Stomach (tissue), 9 donors: ENCODE measurements around the gene DDX55. TPM values are rescaled to one million over a fixed set of nuclear protein-coding genes. Genes with fewer than 3 reads are reported as not detected.

Experiments
- DNase-seq, 2 donors: peaks; one replicate each; pipeline versions ENCODE4 v3.0.0 to v3.0.0-alpha.2; 2013 to 2019
- H3K27ac ChIP-seq, 5 donors: fragments of 200-600 bp in 4 of 5; sonication (generic) in 4 of 5; one replicate each; pipeline ENCODE4 v1.5.1; 2013 to 2019; ENCODE audit warnings: mild to moderate bottlenecking in 1 of 5, moderate library complexity in 1 of 5
- H3K27me3 ChIP-seq, 3 donors: fragments of 200-600 bp; sonication (generic); one replicate each; pipeline ENCODE4 v1.5.1; 2017 to 2019; ENCODE audit warnings: mixed run types in 1 of 3
- H3K36me3 ChIP-seq, 4 donors: fragments of 200-600 bp; sonication (generic); 1 replicate in 3 of 4; 2 replicates in 1 of 4; pipeline ENCODE4 v1.5.1; 2016 to 2019
- H3K4me1 ChIP-seq, 4 donors: fragments of 200-600 bp; sonication (generic); one replicate each; pipeline ENCODE4 v1.5.1; 2016 to 2019
- H3K4me3 ChIP-seq, 4 donors: fragments of 200-600 bp; sonication (generic) in 3 of 4; one replicate each; pipeline ENCODE4 v1.5.1; 2016 to 2019; ENCODE audit warnings: mild to moderate bottlenecking in 1 of 4
- H3K9me3 ChIP-seq, 4 donors: fragments of 200-600 bp; sonication (generic); one replicate each; pipeline ENCODE4 v1.5.1; 2016 to 2019
- EP300 ChIP-seq: sonication (generic); formaldehyde crosslinking; IDR thresholded peaks from one replicate; pipeline ENCODE4 v1.6.1; 2017; ENCODE audit warnings: antibody characterized with exemption
- POLR2A ChIP-seq, 4 donors: fragments of 450-650 bp; IDR thresholded peaks; one replicate each; pipeline ENCODE4 v1.6.1; 2016; ENCODE audit warnings: antibody characterized with exemption in 4 of 4, control low read depth in 2 of 4, mild to moderate bottlenecking in 1 of 4, moderate library complexity in 1 of 4
- POLR2AphosphoS5 ChIP-seq, 3 donors: sonication (generic); formaldehyde crosslinking; IDR thresholded peaks; one replicate each; pipeline ENCODE4 v1.6.1; 2016; ENCODE audit warnings: antibody characterized with exemption in 3 of 3
- WGBS, 5 donors: extraction: QIAGEN DNeasy Blood & Tissue Kit in 3 of 5; methylation state at CpG; one replicate each; pipeline versions ENCODE4 v1.1.5 to v1.1.7; 2013 to 2018; 5-methylcytosine and 5-hydroxymethylcytosine counted together
- intact Hi-C: fragments of 100-400 bp; cut with DNase I; formaldehyde crosslinking; loops from one replicate; pipeline ENCODE4 v1.15.1; 2023; ENCODE audit warnings: low total_unique reads
- polyA plus RNA-seq, 3 donors: library from polyadenylated mRNA; stranded (reverse); fragments of 200-250 nt; gene quantifications; one replicate each; pipeline ENCODE4 v1.2.3, GENCODE V29; 2013
- small RNA-seq, 4 donors: library from RNA; depleted of rRNA; stranded (forward); fragments of <200 nt; gene quantifications; one replicate each; pipeline ENCODE3, GENCODE V24; 2016
- total RNA-seq, 5 donors: library from RNA; depleted of rRNA; stranded (reverse); fragments of >200 nt; gene quantifications; one replicate each; pipeline versions ENCODE4 v1.1.0 to v1.2.3, GENCODE V29; 2014 to 2016
- TF ChIP-seq, protein P1 (sequence below), 7 experiments: fragments of 450-650 bp in 4 of 7; fragments of 200-600 bp in 3 of 7; sonication (generic) in 3 of 7; IDR thresholded peaks; one replicate each; pipeline ENCODE4 v1.5.1; 2016 to 2019; ENCODE audit warnings: antibody characterized with exemption in 7 of 7, control low read depth in 2 of 7, mild to moderate bottlenecking in 1 of 7
- donor health status: healthy with polysubstance abuse.
- donor health status: Bipolar disorder and iron deficiency.
- donor health status: healthy.

The DDX55 gene
- total and polyA plus RNA-seq, 8 donors, result 7.5 to 78.2 (median 19.3) TPM

DNA sequence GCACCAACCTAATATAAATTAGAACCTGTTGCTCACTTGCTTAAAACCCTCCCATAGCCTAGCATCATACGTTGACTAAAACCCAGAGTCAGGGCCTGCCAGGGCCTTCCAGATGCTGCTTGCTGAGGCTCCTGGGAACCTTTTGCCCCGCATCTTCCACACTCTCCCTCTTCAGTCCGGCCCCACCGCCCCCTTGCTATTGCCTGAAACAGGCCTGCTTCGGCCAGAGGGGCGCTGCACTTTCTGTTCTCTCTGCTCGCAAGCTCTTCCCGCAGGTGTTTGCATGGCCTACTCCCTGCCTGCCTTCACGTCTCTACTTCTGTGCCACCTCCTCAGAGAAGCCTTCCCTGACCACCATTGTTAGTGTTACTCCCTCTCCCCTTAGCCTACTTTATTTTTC is 55.3 kb downstream of the DDX55 start:
- Histone ChIP-seq H3K27ac (no peak overlapping the region), H3K4me1 (no peaks in the 10 kb centered on the region), H3K4me3 (no peak overlapping the region), H3K9me3 (no peaks in the 10 kb centered on the region), H3K36me3 (peaks cover 6 to 84% (median 74%) of the 10 kb centered on the region in 4 donors), H3K27me3 (no peaks in the 10 kb centered on the region)
- 91 to 94% (median 93%) methylated on average over 9 of the region's 9 CpGs for WGBS, 5 donors
- DNase-seq, result no peak
- no peak for TF ChIP-seq POLR2A (IDR thresholded peaks at IDR 0.05)
- TF ChIP-seq EP300, result no peak
- TF ChIP-seq, protein P1, sequence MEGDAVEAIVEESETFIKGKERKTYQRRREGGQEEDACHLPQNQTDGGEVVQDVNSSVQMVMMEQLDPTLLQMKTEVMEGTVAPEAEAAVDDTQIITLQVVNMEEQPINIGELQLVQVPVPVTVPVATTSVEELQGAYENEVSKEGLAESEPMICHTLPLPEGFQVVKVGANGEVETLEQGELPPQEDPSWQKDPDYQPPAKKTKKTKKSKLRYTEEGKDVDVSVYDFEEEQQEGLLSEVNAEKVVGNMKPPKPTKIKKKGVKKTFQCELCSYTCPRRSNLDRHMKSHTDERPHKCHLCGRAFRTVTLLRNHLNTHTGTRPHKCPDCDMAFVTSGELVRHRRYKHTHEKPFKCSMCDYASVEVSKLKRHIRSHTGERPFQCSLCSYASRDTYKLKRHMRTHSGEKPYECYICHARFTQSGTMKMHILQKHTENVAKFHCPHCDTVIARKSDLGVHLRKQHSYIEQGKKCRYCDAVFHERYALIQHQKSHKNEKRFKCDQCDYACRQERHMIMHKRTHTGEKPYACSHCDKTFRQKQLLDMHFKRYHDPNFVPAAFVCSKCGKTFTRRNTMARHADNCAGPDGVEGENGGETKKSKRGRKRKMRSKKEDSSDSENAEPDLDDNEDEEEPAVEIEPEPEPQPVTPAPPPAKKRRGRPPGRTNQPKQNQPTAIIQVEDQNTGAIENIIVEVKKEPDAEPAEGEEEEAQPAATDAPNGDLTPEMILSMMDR (IDR thresholded peaks at IDR 0.05), result no peak
- TF ChIP-seq POLR2AphosphoS5 (IDR thresholded peaks at IDR 0.05), result no peak
- intact Hi-C loops, result no loop called here

DNA sequence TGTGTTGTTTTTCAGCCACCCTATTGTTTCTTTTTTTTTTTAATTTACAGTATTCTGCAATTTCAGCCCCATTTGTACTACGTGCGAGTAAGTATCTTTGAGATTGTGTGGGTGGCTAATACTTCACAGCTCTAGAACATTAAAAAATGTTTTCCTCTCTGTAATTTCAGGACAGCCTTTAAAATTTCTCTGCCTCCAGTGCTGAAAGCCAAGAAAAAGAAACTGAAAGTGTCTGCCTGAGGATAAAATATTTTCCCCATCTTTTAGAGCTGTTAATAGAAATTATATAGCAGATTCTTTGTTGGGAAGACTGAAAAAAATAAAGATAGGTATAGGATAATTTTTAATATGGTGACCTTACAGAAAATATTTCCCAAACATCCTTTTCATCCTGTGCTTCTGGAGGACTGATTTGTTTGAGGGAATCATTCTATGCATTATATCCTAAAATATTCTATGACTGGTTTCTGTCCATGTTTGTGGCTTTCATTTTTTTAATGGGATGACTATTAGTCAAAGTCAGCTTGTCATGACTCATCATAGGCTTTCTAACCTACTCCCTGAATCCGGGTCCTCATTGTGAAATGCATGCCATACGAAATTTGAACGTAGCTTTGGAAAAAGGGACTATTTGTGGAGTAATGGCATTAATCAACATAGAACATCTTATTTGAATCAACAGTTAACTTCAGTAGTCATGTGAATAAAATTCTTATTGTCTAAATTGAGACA is 58.3 kb downstream of the DDX55 start:
- Histone ChIP-seq H3K36me3 (peaks cover 6 to 82% (median 62%) of the 10 kb centered on the region in 4 donors), H3K4me3 (no peak overlapping the region), H3K27me3 (no peaks in the 10 kb centered on the region), H3K9me3 (no peaks in the 10 kb centered on the region), H3K27ac (peak overlapping the region in 2 of 5 donors; percentile 22 to 27), H3K4me1 (no peaks in the 10 kb centered on the region)
- TF ChIP-seq, protein P1 (IDR thresholded peaks at IDR 0.05), result no peak
- TF ChIP-seq EP300 (no peak), POLR2AphosphoS5 (IDR thresholded peaks at IDR 0.05) (no peak), POLR2A (IDR thresholded peaks at IDR 0.05) (no peak)
- DNase-seq, result no peak
- WGBS, 5 donors, result 82 to 89% (median 85%) methylated on average over 5 of the region's 5 CpGs
- intact Hi-C loops, result no loop called here

DNA sequence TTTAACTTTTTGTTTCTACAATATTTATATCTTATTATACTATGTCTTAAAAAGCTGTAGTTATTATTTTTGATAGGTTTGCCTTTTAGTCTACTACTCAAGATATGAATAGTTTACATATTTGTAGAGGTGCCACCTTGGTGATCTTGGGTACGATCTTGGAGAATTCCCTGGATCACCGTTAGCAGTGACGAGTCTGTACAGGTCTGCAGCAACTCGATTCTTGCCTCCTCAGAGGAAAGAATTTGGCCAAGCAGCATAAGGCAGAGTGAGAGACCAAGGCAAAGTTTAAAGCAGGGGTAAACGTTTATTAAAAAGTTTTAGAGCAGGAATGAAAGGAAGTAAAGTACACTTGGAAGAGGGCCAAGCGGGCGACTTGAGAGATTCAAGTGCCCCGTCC is 65.9 kb downstream of the DDX55 start:
- Histone ChIP-seq H3K4me3 (no peak overlapping the region), H3K9me3 (no peaks in the 10 kb centered on the region), H3K36me3 (peaks cover 0 to 15% (median 3%) of the 10 kb centered on the region in 4 donors), H3K27me3 (no peaks in the 10 kb centered on the region), H3K27ac (no peak overlapping the region), H3K4me1 (peaks cover 8 to 20% (median 13%) of the 10 kb centered on the region in 4 donors)
- intact Hi-C loops, result no loop called here
- WGBS, 5 donors, result 71 to 79% (median 76%) methylated on average over 8 of the region's 8 CpGs
- TF ChIP-seq POLR2AphosphoS5 (IDR thresholded peaks at IDR 0.05) (no peak), EP300 (no peak), POLR2A (IDR thresholded peaks at IDR 0.05) (no peak)
- TF ChIP-seq, protein P1 (IDR thresholded peaks at IDR 0.05), result no peak
- DNase-seq, result no peak

Small RNA genes lying within 50 kb of the gene (small RNA-seq; reads per million reads assigned to genes)
- gene SNORA9B, result 0 to 0.30 (median 0) reads per million in 4 donors

Other genes starting within 250 kb of the DDX55 start
- 10 to 100 TPM in 4 of 5 donors, 1 to 10 TPM in 1; 6.4 to 35.6 (median 17.7) TPM for gene SBNO1, start 237.3 kb upstream of the DDX55 start, total RNA-seq
- 1 to 10 TPM; 3.4 to 4.1 (median 3.6) TPM for gene SBNO1, start 237.3 kb upstream of the DDX55 start, polyA plus RNA-seq
- 10 to 100 TPM; 22.8 to 64.6 (median 46.1) TPM for gene KMT5A, start 218.0 kb upstream of the DDX55 start, total RNA-seq
- gene KMT5A, start 218.0 kb upstream of the DDX55 start, polyA plus RNA-seq, result 10 to 100 TPM; 16.5 to 20.4 (median 16.6) TPM
- 1 to 10 TPM; 2.0 to 5.3 (median 3.8) TPM for gene RILPL2, start 165.4 kb upstream of the DDX55 start, total RNA-seq
- 1 to 10 TPM; 4.6 to 5.9 (median 5.5) TPM for gene RILPL2, start 165.4 kb upstream of the DDX55 start, polyA plus RNA-seq
- gene SNRNP35, start 144.0 kb upstream of the DDX55 start, total RNA-seq, result 10 to 100 TPM in 4 of 5 donors, 1 to 10 TPM in 1; 5.8 to 55.0 (median 22.8) TPM
- gene SNRNP35, start 144.0 kb upstream of the DDX55 start, polyA plus RNA-seq, result 10 to 100 TPM; 34.1 to 47.3 (median 45.8) TPM
- 10 to 100 TPM in 3 of 5 donors, 1 to 10 TPM in 2; 2.7 to 42.3 (median 13.9) TPM for gene RILPL1, start 68.4 kb upstream of the DDX55 start, total RNA-seq
- gene RILPL1, start 68.4 kb upstream of the DDX55 start, polyA plus RNA-seq, result 1 to 10 TPM; 3.8 to 9.3 (median 4.9) TPM
- gene TMED2, start 17.5 kb upstream of the DDX55 start, total RNA-seq, result 100 to 1,000 TPM in 3 of 5 donors, 10 to 100 TPM in 2; 66.5 to 463 (median 125) TPM
- gene TMED2, start 17.5 kb upstream of the DDX55 start, polyA plus RNA-seq, result 10 to 100 TPM; 60.1 to 77.3 (median 63.1) TPM
- 100 to 1,000 TPM in 3 of 5 donors, 10 to 100 TPM in 2; 33.6 to 194 (median 123) TPM for gene EIF2B1, start 31.6 kb downstream of the DDX55 start, total RNA-seq
- gene EIF2B1, start 31.6 kb downstream of the DDX55 start, polyA plus RNA-seq, result 10 to 100 TPM; 20.0 to 31.9 (median 29.1) TPM
- 10 to 100 TPM in 1 of 5 donors, 1 to 10 TPM in 3, not detected in 1; 2.9 to 40.2 (median 6.1) TPM for gene GTF2H3, start 31.7 kb downstream of the DDX55 start, total RNA-seq
- 10 to 100 TPM in 1 of 3 donors, 1 to 10 TPM in 2; 5.2 to 10.3 (median 7.8) TPM for gene GTF2H3, start 31.7 kb downstream of the DDX55 start, polyA plus RNA-seq
- 10 to 100 TPM in 3 of 5 donors, 1 to 10 TPM in 2; 1.2 to 24.1 (median 17.1) TPM for gene TCTN2, start 69.0 kb downstream of the DDX55 start, total RNA-seq
- gene TCTN2, start 69.0 kb downstream of the DDX55 start, polyA plus RNA-seq, result 1 to 10 TPM; 2.1 to 2.8 (median 2.8) TPM
- gene ATP6V0A2, start 110.3 kb downstream of the DDX55 start, total RNA-seq, result 10 to 100 TPM in 3 of 5 donors, 1 to 10 TPM in 2; 4.7 to 91.2 (median 46.5) TPM
- gene ATP6V0A2, start 110.3 kb downstream of the DDX55 start, polyA plus RNA-seq, result 1 to 10 TPM; 2.1 to 3.8 (median 3.3) TPM
- under 1 TPM in 2 of 5 donors, not detected in 3; under 0.01 to 0.92 TPM for gene DNAH10, start 160.2 kb downstream of the DDX55 start, total RNA-seq
- gene DNAH10, start 160.2 kb downstream of the DDX55 start, polyA plus RNA-seq, result under 1 TPM; 0.03 to 0.25 (median 0.15) TPM